CD14-positive monocyte (primary cell): ENCODE measurements around the gene TLR10. TPM values are rescaled to one million over a fixed set of nuclear protein-coding genes. Genes with fewer than 3 reads are reported as not detected.

Experiments
- DNase-seq, 3 donors: peaks; one replicate each; pipeline ENCODE4 v3.0.0-alpha.2; 2011 to 2022
- H2AFZ ChIP-seq: 2 replicates; pipeline ENCODE4 v1.6.0; 2012; ENCODE audit warnings: mild to moderate bottlenecking, low read depth, low read length, inconsistent platforms; ENCODE audit not compliant: insufficient read depth, poor library complexity, severe bottlenecking
- H3K27ac ChIP-seq, 2 donors: 1 replicate in 1 of 2; 2 replicates in 1 of 2; pipeline ENCODE4 v1.5.1; 2012 to 2013; ENCODE audit warnings: low read length in 2 of 2, control low read depth in 1 of 2, inconsistent platforms in 1 of 2, low read depth in 1 of 2, mild to moderate bottlenecking in 1 of 2
- H3K27me3 ChIP-seq, 2 donors: one replicate each; pipeline versions ENCODE4 v1.6.0 to v1.6.1; 2011 to 2013; ENCODE audit warnings: low read length in 2 of 2; ENCODE audit not compliant: control insufficient read depth in 2 of 2, insufficient read depth in 2 of 2
- H3K36me3 ChIP-seq, 2 donors: replicated peaks in 1 of 2; 1 replicate in 1 of 2; 2 replicates in 1 of 2; pipeline versions ENCODE4 v1.5.1 to v1.6.1; 2012 to 2013; ENCODE audit warnings: low read length in 2 of 2, control low read depth in 1 of 2, inconsistent platforms in 1 of 2, mild to moderate bottlenecking in 1 of 2; ENCODE audit not compliant: insufficient read depth in 2 of 2, control insufficient read depth in 1 of 2
- H3K4me1 ChIP-seq, 2 donors: 1 replicate in 1 of 2; 2 replicates in 1 of 2; pipeline versions ENCODE4 v1.5.1 to v1.6.1; 2012 to 2013; ENCODE audit warnings: low read length in 2 of 2, control low read depth in 1 of 2, inconsistent platforms in 1 of 2, mild to moderate bottlenecking in 1 of 2, moderate library complexity in 1 of 2; ENCODE audit not compliant: insufficient read depth in 2 of 2, control insufficient read depth in 1 of 2
- H3K4me2 ChIP-seq: replicated peaks from 2 replicates; pipeline ENCODE3; 2012; ENCODE audit warnings: low read length, moderate library complexity, mild to moderate bottlenecking; ENCODE audit not compliant: poor library complexity, severe bottlenecking; ENCODE audit errors: extremely low read depth
- H3K4me3 ChIP-seq, 3 experiments: fragments of 200-600 bp in 1 of 3; sonication (generic) in 1 of 3; replicated peaks in 1 of 3; 1 replicate in 2 of 3; 2 replicates in 1 of 3; pipeline ENCODE4 v1.5.1; 2011 to 2013; ENCODE audit warnings: low read length in 3 of 3, mild to moderate bottlenecking in 3 of 3, control low read depth in 2 of 3, low read depth in 2 of 3, inconsistent platforms in 1 of 3, moderate library complexity in 1 of 3
- H3K79me2 ChIP-seq: 2 replicates; pipeline ENCODE4 v1.6.0; 2012; ENCODE audit warnings: mild to moderate bottlenecking, control low read depth, inconsistent platforms, low read length, moderate library complexity; ENCODE audit not compliant: insufficient read depth
- H3K9ac ChIP-seq: 2 replicates; pipeline ENCODE4 v1.6.0; 2017; ENCODE audit warnings: low read length, mild to moderate bottlenecking; ENCODE audit not compliant: insufficient read depth, poor library complexity, severe bottlenecking
- H3K9me3 ChIP-seq, 2 donors: replicated peaks in 1 of 2; 1 replicate in 1 of 2; 2 replicates in 1 of 2; pipeline versions ENCODE4 v1.5.1 to v1.6.1; 2012 to 2013; ENCODE audit warnings: low read length in 2 of 2, control low read depth in 1 of 2; ENCODE audit not compliant: control insufficient read depth in 1 of 2, insufficient read depth in 1 of 2
- H4K20me1 ChIP-seq: 2 replicates; pipeline ENCODE4 v1.6.0; 2012; ENCODE audit warnings: mild to moderate bottlenecking, low read length, control low read depth, moderate library complexity; ENCODE audit not compliant: insufficient read depth
- H3K27ac Mint-ChIP-seq, 7 donors: one replicate each; pipeline ENCODE4 v1.8.0; 2020; ENCODE audit warnings: mild to moderate bottlenecking in 7 of 7, mixed read lengths in 7 of 7, moderate library complexity in 6 of 7, inconsistent platforms in 2 of 7
- H3K27me3 Mint-ChIP-seq, 3 donors: one replicate each; pipeline ENCODE4 v1.8.0; 2021 to 2022; ENCODE audit warnings: low read depth in 3 of 3, mild to moderate bottlenecking in 3 of 3, mixed read lengths in 3 of 3, moderate library complexity in 3 of 3, inconsistent platforms in 1 of 3
- H3K36me3 Mint-ChIP-seq, 2 donors: one replicate each; pipeline ENCODE4 v1.8.0; 2020; ENCODE audit warnings: mixed read lengths in 2 of 2, inconsistent platforms in 1 of 2, mild to moderate bottlenecking in 1 of 2
- H3K4me1 Mint-ChIP-seq: one replicate; pipeline ENCODE4 v1.8.0; 2020; ENCODE audit warnings: mild to moderate bottlenecking, mixed read lengths
- H3K4me3 Mint-ChIP-seq, 2 donors: one replicate each; pipeline ENCODE4 v1.8.0; 2020; ENCODE audit warnings: mild to moderate bottlenecking in 2 of 2, mixed read lengths in 2 of 2, moderate library complexity in 1 of 2
- H3K9me3 Mint-ChIP-seq, 7 donors: one replicate each; pipeline ENCODE4 v1.8.0; 2020 to 2022; ENCODE audit warnings: mixed read lengths in 7 of 7, mild to moderate bottlenecking in 6 of 7, moderate library complexity in 6 of 7, inconsistent platforms in 2 of 7
- CTCF ChIP-seq: fragments of 200-600 bp; IDR thresholded peaks from one replicate; pipeline ENCODE4 v1.8.0; 2022; ENCODE audit warnings: antibody characterized with exemption, mild to moderate bottlenecking
- WGBS: methylation state at CpG from one replicate; pipeline ENCODE4 v1.1.5; 2013; ENCODE audit warnings: missing lambda C conversion rate; ENCODE audit not compliant: insufficient coverage; 5-methylcytosine and 5-hydroxymethylcytosine counted together
- intact Hi-C, 2 donors: fragments of 100-400 bp; cut with micrococcal nuclease; formaldehyde crosslinking; loops; one replicate each; pipeline versions ENCODE4 v1.15.0 to v1.15.1; 2023
- polyA plus RNA-seq, 3 donors: library from polyadenylated mRNA; depleted of rRNA in 1 of 3; unstranded in 2 of 3; stranded (reverse) in 1 of 3; fragments of 300-500 nt in 2 of 3; fragments of >200 nt in 1 of 3; fragmentation: Illumina TruSeq in 2 of 3; gene quantifications; 1 replicate in 2 of 3; 2 replicates in 1 of 3; pipeline ENCODE4 v1.2.3, GENCODE V29; 2012 to 2021

TLR10 gene
- polyA plus RNA-seq, 3 donors: 1.1 to 1.2 (median 1.1) TPM

GRCh38 chr4:38822748-38823303, 40.0 kb upstream of the TLR10 start:
- H3K4me3 ChIP-seq: no peak overlapping the region
- no peak overlapping the region for H3K4me2 ChIP-seq
- WGBS: 100% methylated on average over 2 of the region's 5 CpGs
- H3K4me1 Mint-ChIP-seq: peaks cover 26% of the 10 kb centered on the region
- no peak overlapping the region for H3K27ac ChIP-seq
- peaks cover 13% of the 10 kb centered on the region for H4K20me1 ChIP-seq
- no peak for DNase-seq
- peaks cover 16% of the 10 kb centered on the region for H3K79me2 ChIP-seq
- TF ChIP-seq CTCF: no peak
- H3K27me3 Mint-ChIP-seq: peaks cover 0 to 2% (median 2%) of the 10 kb centered on the region in 3 donors
- H3K9me3 ChIP-seq: peaks cover 18 to 21% of the 10 kb centered on the region in 2 donors
- H3K9ac ChIP-seq: no peak overlapping the region
- H3K4me1 ChIP-seq: peaks cover 9 to 18% of the 10 kb centered on the region in 2 donors
- peaks cover 12 to 26% (median 17%) of the 10 kb centered on the region in 7 donors for H3K9me3 Mint-ChIP-seq
- H3K36me3 Mint-ChIP-seq: peaks cover 51 to 54% of the 10 kb centered on the region in 2 donors
- H3K27me3 ChIP-seq: no peaks in the 10 kb centered on the region
- H3K4me3 Mint-ChIP-seq: no peak overlapping the region
- peak overlapping the region in 2 of 7 donors; percentile 53 to 74 for H3K27ac Mint-ChIP-seq
- no peak overlapping the region for H2AFZ ChIP-seq
- intact Hi-C loops: no loop called here
- H3K36me3 ChIP-seq: peaks cover 21 to 53% of the 10 kb centered on the region in 2 donors

GRCh38 chr4:38821739-38822138, 38.9 kb upstream of the TLR10 start:
- Histone ChIP-seq H3K79me2 (peaks cover 9% of the 10 kb centered on the region), H2AFZ (no peak overlapping the region), H3K9ac (no peak overlapping the region), H3K27me3 (no peaks in the 10 kb centered on the region), H3K9me3 (peaks cover 18 to 21% of the 10 kb centered on the region in 2 donors), H3K4me3 (no peak overlapping the region), H4K20me1 (peaks cover 12% of the 10 kb centered on the region), H3K36me3 (peaks cover 11 to 42% of the 10 kb centered on the region in 2 donors), H3K4me2 (no peak overlapping the region), H3K27ac (no peak overlapping the region), H3K4me1 (peaks cover 13 to 22% of the 10 kb centered on the region in 2 donors)
- Mint-ChIP-seq H3K4me1 (peaks cover 29% of the 10 kb centered on the region), H3K36me3 (peaks cover 41 to 43% of the 10 kb centered on the region in 2 donors), H3K27me3 (peaks cover 0 to 2% (median 2%) of the 10 kb centered on the region in 3 donors), H3K27ac (peak overlapping the region in 1 of 7 donors; percentile 25), H3K9me3 (peaks cover 12 to 26% (median 17%) of the 10 kb centered on the region in 7 donors), H3K4me3 (no peak overlapping the region)
- no peak for DNase-seq
- no peak for TF ChIP-seq CTCF
- WGBS: no CpG with 5 or more reads among the region's 3 CpGs
- intact Hi-C loops: no loop called here
